NCI-H1092 treated with DMSO at 0.1 percent for 48 hours (cell line): ENCODE measurements around the gene PARD3B.
"Not testable (repeated sequence)": the region's sequence is repeated elsewhere in the genome, so short reads cannot be mapped to it uniquely, and the experiment has no call there.

ENCODE experiments used
- DNase-seq: peaks from one replicate; lab custom pipeline; 2025; lab: John Stamatoyannopoulos, UW

PARD3B gene

GRCh38 chr2:204539019-204539385 lies 6.3 kb upstream of the PARD3B start:
- no peak for DNase-seq

- DNase-seq = no peak
Measured at GRCh38 chr2:204541637-204542036, 3.6 kb upstream of the PARD3B start.

GRCh38 chr2:204542982-204543608 lies 2.2 kb upstream of the PARD3B start:
- no peak for DNase-seq

- DNase-seq = no peak
Measured at GRCh38 chr2:204545861-204546735, 823 bp downstream of the PARD3B start.

GRCh38 chr2:204550751-204551511 lies 5.7 kb downstream of the PARD3B start:
- DNase-seq = no peak

- DNase-seq = no peak
Measured at GRCh38 chr2:204551512-204551863, 6.2 kb downstream of the PARD3B start.

GRCh38 chr2:204557604-204558003 lies 12.3 kb downstream of the PARD3B start:
- no peak for DNase-seq

- not testable (repeated sequence) for DNase-seq
Measured at GRCh38 chr2:204559358-204559757, 14.1 kb downstream of the PARD3B start.

GRCh38 chr2:204560902-204561301 lies 15.6 kb downstream of the PARD3B start:
- no peak for DNase-seq

- no peak for DNase-seq
Measured at GRCh38 chr2:204561771-204562170, 16.5 kb downstream of the PARD3B start.

GRCh38 chr2:204566439-204566838 lies 21.2 kb downstream of the PARD3B start:
- DNase-seq = no peak

GRCh38 chr2:204570421-204570820 lies 25.1 kb downstream of the PARD3B start:
- DNase-seq = no peak

GRCh38 chr2:204571041-204571440 lies 25.8 kb downstream of the PARD3B start:
- no peak for DNase-seq

- no peak for DNase-seq
Measured at GRCh38 chr2:204571911-204572310, 26.6 kb downstream of the PARD3B start.

GRCh38 chr2:204573221-204573620 lies 27.9 kb downstream of the PARD3B start:
- DNase-seq = no peak

- no peak for DNase-seq
Measured at GRCh38 chr2:204574486-204574885, 29.2 kb downstream of the PARD3B start.

GRCh38 chr2:204575463-204575862 lies 30.2 kb downstream of the PARD3B start:
- DNase-seq = no peak

- DNase-seq = no peak
Measured at GRCh38 chr2:204576362-204576979, 31.2 kb downstream of the PARD3B start.

- DNase-seq = no peak
Measured at GRCh38 chr2:204578928-204579598, 33.8 kb downstream of the PARD3B start.

GRCh38 chr2:204581946-204582345 lies 36.7 kb downstream of the PARD3B start:
- DNase-seq = no peak

- no peak for DNase-seq
Measured at GRCh38 chr2:204583773-204584172, 38.5 kb downstream of the PARD3B start.

GRCh38 chr2:204585930-204586329 lies 40.7 kb downstream of the PARD3B start:
- DNase-seq = no peak
